SU-DHL-6 (cell line): ENCODE data around the gene GNB1L.

Source experiments
- H2AFZ ChIP-seq: fragments of 200-600 bp; sonication (generic); 2 replicates; pipeline ENCODE4 v1.6.1; 2014; ENCODE audit warnings: low read depth, mild to moderate bottlenecking, moderate library complexity, mixed read lengths, antibody characterized with exemption, low read length; ENCODE audit not compliant: severe bottlenecking
- H3F3A ChIP-seq: fragments of 200-600 bp; shearing (Covaris generic); 2 replicates; pipeline ENCODE4 v1.6.0; 2016; ENCODE audit warnings: antibody characterized with exemption, mild to moderate bottlenecking; ENCODE audit not compliant: insufficient read depth
- H3K27ac ChIP-seq: fragments of 200-600 bp; sonication (generic); 2 replicates; pipeline ENCODE4 v1.5.1; 2016; ENCODE audit warnings: low read depth, mild to moderate bottlenecking, low read length, moderate library complexity, mixed read lengths
- H3K27me3 ChIP-seq: fragments of 200-600 bp; sonication (generic), shearing (Covaris generic); 2 replicates; pipeline ENCODE4 v1.6.0; 2014; ENCODE audit warnings: mild to moderate bottlenecking, low read length
- H3K36me3 ChIP-seq: fragments of 200-600 bp; sonication (generic); 2 replicates; pipeline ENCODE4 v1.6.1; 2014; ENCODE audit warnings: mild to moderate bottlenecking, low read length, mixed read lengths
- H3K4me2 ChIP-seq: fragments of 300-600, 200-600 bp; shearing (Covaris generic), sonication (generic); 2 replicates; pipeline ENCODE4 v1.6.0; 2014; ENCODE audit warnings: low read length, low read depth, mild to moderate bottlenecking; ENCODE audit not compliant: poor library complexity, severe bottlenecking
- H3K4me3 ChIP-seq: fragments of 200-600 bp; sonication (generic); 2 replicates; pipeline ENCODE4 v1.5.1; 2014; ENCODE audit warnings: antibody characterized with exemption, low read length, mild to moderate bottlenecking, mixed read lengths; ENCODE audit not compliant: insufficient read depth, poor library complexity, severe bottlenecking
- H3K79me2 ChIP-seq: fragments of 200-600 bp; sonication (generic); 2 replicates; pipeline ENCODE4 v1.6.1; 2014; ENCODE audit warnings: mild to moderate bottlenecking, low read length, moderate library complexity; ENCODE audit not compliant: insufficient read depth
- H3K9ac ChIP-seq: fragments of 200-600 bp; sonication (generic); 2 replicates; pipeline ENCODE4 v1.7.0; 2014; ENCODE audit warnings: mild to moderate bottlenecking, low read length
- H3K9me2 ChIP-seq: fragments of 200-600 bp; sonication (generic); replicated peaks from 2 replicates; pipeline ENCODE4 v1.6.1; 2014; ENCODE audit warnings: low read length; ENCODE audit not compliant: insufficient read depth
- H3K9me3 ChIP-seq: fragments of 200-600 bp; sonication (generic); 2 replicates; pipeline ENCODE4 v1.6.1; 2014; ENCODE audit warnings: low read length, mixed read lengths; ENCODE audit not compliant: insufficient read depth
- H4K20me1 ChIP-seq: fragments of 200-600 bp; sonication (generic); 2 replicates; pipeline ENCODE4 v1.6.1; 2014; ENCODE audit warnings: low read depth, mild to moderate bottlenecking, antibody characterized with exemption, low read length, moderate library complexity, mixed read lengths
- EZH2phosphoT487 ChIP-seq: fragments of 200-600 bp; sonication (generic), shearing (Covaris generic); conservative IDR thresholded peaks from 2 replicates; pipeline ENCODE4 v1.6.1; 2018; ENCODE audit warnings: mild to moderate bottlenecking, antibody characterized with exemption, low read length, moderate library complexity, mixed read lengths
- TF ChIP-seq, protein P1 (sequence below): fragments of 200-600 bp; sonication (generic); IDR thresholded peaks from one replicate; pipeline ENCODE4 v1.5.1; 2017; ENCODE audit warnings: antibody characterized with exemption, mild to moderate bottlenecking, low read length, moderate library complexity; ENCODE audit not compliant: insufficient read depth, poor library complexity, severe bottlenecking

Gene GNB1L

GRCh38 chr22:19803736-19804267, 50.9 kb downstream of the GNB1L start:
- Histone ChIP-seq H3K36me3 (no peaks in the 10 kb centered on the region), H3K9me2 (no peaks in the 10 kb centered on the region), H3K4me3 (no peak overlapping the region), H3K4me2 (no peak overlapping the region), H3K27me3 (no peaks in the 10 kb centered on the region), H2AFZ (no peak overlapping the region), H3K9me3 (no peaks in the 10 kb centered on the region), H3K79me2 (no peaks in the 10 kb centered on the region), H4K20me1 (no peaks in the 10 kb centered on the region), H3F3A (no peaks in the 10 kb centered on the region), H3K27ac (no peak overlapping the region), H3K9ac (no peak overlapping the region)
- no peak for TF ChIP-seq EZH2phosphoT487
- TF ChIP-seq, protein P1, sequence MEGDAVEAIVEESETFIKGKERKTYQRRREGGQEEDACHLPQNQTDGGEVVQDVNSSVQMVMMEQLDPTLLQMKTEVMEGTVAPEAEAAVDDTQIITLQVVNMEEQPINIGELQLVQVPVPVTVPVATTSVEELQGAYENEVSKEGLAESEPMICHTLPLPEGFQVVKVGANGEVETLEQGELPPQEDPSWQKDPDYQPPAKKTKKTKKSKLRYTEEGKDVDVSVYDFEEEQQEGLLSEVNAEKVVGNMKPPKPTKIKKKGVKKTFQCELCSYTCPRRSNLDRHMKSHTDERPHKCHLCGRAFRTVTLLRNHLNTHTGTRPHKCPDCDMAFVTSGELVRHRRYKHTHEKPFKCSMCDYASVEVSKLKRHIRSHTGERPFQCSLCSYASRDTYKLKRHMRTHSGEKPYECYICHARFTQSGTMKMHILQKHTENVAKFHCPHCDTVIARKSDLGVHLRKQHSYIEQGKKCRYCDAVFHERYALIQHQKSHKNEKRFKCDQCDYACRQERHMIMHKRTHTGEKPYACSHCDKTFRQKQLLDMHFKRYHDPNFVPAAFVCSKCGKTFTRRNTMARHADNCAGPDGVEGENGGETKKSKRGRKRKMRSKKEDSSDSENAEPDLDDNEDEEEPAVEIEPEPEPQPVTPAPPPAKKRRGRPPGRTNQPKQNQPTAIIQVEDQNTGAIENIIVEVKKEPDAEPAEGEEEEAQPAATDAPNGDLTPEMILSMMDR, result no peak

- H3F3A ChIP-seq, result no peaks in the 10 kb centered on the region
- H3K9ac ChIP-seq, result no peak overlapping the region
- TF ChIP-seq EZH2phosphoT487, result no peak
- TF ChIP-seq, protein P1, result no peak
- no peak overlapping the region for H3K27ac ChIP-seq
- no peaks in the 10 kb centered on the region for H3K9me2 ChIP-seq
- no peaks in the 10 kb centered on the region for H3K27me3 ChIP-seq
- H3K36me3 ChIP-seq, result no peaks in the 10 kb centered on the region
- H2AFZ ChIP-seq, result no peak overlapping the region
- no peak overlapping the region for H3K4me3 ChIP-seq
- H4K20me1 ChIP-seq, result no peaks in the 10 kb centered on the region
- H3K4me2 ChIP-seq, result no peak overlapping the region
- no peaks in the 10 kb centered on the region for H3K9me3 ChIP-seq
- H3K79me2 ChIP-seq, result no peaks in the 10 kb centered on the region
Measured at GRCh38 chr22:19802894-19803735, 51.6 kb downstream of the GNB1L start.

GRCh38 chr22:19802001-19802893, 52.4 kb downstream of the GNB1L start:
- Histone ChIP-seq H3K27ac (no peak overlapping the region), H3K36me3 (no peaks in the 10 kb centered on the region), H3F3A (no peaks in the 10 kb centered on the region), H3K4me2 (no peak overlapping the region), H3K9me2 (no peaks in the 10 kb centered on the region), H3K4me3 (no peak overlapping the region), H3K9ac (no peak overlapping the region), H3K9me3 (no peaks in the 10 kb centered on the region), H3K79me2 (no peaks in the 10 kb centered on the region), H2AFZ (no peak overlapping the region), H4K20me1 (no peaks in the 10 kb centered on the region), H3K27me3 (no peaks in the 10 kb centered on the region)
- TF ChIP-seq EZH2phosphoT487, result no peak
- TF ChIP-seq, protein P1, result no peak
